GM21528 (cell line): Measurements from ENCODE around the gene HMGXB3.

ENCODE experiments used
- ATAC-seq: cut with Tn5 transposase; IDR thresholded peaks from one replicate; pipeline ENCODE4 v1.9.1; 2021; ENCODE audit warnings: mild to moderate bottlenecking, moderate library complexity; ENCODE audit not compliant: unreplicated experiment, low FRiP score

HMGXB3 gene

DNA sequence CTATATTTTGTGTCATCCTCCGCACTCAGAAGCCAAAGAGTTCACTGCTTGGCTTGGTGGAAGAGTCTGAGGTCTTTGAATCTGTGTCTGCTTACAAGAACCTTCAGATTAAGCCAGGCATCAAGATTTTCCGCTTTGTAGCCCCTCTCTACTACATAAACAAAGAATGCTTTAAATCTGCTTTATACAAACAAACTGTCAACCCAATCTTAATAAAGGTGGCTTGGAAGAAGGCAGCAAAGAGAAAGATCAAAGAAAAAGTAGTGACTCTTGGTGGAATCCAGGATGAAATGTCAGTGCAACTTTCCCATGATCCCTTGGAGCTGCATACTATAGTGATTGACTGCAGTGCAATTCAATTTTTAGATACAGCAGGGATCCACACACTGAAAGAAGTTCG lies 19.3 kb upstream of the HMGXB3 start:
- ATAC-seq = no peak

DNA sequence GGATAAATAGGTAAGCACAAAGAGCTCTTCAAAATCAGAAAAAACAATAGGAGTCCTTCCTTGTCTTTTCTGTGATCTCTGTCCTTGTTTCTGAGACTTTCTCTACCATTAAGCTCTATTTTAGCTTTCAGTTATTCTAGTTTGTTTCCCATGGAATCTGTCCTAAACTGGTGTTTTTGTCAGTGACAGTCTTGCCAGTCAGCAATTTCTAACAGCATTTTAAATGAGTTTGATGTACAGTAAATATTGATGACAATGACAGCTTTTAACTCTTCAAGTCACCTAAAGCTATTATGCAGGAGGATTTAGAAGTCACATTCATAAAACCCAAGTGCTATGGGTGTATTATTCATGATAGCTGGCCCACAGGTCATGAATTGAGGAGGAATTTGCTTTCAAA lies 18.0 kb upstream of the HMGXB3 start:
- no peak for ATAC-seq

DNA sequence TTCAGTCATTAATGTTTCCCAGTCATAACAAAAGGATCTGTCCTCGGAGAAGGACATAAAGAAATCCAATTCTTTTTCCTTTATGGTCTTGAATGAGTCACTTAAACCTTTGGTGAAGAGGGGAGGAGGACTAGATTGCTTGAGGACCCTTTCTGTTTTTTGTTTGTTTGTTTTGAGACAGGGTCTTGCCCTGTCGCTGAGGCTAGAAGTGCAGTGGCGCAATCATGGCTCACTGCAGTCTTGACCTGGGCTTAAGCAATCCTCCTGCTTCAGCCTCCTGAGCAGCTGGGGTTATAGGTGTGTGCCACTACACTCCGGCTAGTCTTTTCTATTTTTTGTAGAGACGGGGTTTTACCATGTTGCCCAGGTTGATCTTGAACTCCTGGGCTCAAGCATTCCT lies 12.4 kb upstream of the HMGXB3 start:
- ATAC-seq = no peak

DNA sequence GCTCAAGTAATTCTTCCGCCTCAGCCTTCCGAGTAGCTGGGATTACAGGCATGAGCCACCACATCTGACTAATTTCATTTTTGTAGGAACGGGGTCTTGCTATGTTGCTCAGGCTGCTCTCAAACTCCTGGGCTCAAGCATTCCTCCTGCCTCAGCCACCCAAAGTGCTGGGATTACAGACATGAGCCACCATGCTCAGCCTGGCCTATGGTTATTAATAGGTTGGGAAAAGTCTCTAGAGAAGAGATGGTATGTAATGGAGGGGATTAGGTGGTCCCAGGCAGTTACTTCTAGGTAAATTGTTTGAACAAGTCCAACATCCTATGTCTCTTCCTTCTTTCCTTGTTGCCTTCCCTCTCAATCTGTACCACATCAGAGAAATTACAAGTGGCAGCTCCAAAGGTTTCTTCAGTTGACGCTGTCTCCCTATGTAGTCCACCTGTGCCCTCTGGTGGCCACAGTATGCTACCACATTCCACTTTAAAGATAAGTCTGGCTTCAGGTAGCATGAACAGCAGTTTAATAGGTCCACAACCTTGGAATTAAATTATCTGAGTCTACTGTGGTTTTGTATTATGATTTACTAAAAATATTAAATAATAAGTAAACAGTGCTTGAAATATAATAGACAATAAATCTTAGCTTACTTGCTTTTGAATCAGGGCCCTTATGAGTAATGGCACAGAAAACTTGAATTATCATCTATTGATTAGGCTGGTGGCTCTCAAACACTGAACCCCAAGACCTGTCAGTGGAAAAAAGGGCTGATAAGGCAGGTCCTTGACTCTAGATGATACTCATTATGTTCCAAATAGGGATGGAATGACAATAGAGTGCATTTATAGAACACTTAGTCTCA lies 9.8 kb upstream of the HMGXB3 start:
- no peak for ATAC-seq

DNA sequence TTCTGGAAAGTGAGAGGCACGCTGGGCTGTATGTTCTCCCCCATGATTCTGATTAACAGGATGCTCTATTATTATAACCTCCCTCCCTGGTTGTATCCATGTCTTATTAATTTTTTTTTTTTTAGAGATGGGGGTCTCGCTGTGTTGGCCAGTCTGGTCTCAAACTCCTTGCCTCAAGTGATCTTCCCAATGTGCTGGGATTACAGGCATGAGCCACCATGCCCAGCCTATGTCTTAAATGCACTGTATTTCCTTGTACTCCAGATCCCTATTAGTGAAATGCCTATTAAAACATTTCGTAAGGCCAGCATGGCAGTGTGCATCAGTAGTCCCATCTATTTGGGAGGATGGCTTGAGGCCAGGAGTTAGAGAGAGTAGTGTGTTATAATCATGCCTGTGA lies 7.1 kb upstream of the HMGXB3 start:
- ATAC-seq = no peak

DNA sequence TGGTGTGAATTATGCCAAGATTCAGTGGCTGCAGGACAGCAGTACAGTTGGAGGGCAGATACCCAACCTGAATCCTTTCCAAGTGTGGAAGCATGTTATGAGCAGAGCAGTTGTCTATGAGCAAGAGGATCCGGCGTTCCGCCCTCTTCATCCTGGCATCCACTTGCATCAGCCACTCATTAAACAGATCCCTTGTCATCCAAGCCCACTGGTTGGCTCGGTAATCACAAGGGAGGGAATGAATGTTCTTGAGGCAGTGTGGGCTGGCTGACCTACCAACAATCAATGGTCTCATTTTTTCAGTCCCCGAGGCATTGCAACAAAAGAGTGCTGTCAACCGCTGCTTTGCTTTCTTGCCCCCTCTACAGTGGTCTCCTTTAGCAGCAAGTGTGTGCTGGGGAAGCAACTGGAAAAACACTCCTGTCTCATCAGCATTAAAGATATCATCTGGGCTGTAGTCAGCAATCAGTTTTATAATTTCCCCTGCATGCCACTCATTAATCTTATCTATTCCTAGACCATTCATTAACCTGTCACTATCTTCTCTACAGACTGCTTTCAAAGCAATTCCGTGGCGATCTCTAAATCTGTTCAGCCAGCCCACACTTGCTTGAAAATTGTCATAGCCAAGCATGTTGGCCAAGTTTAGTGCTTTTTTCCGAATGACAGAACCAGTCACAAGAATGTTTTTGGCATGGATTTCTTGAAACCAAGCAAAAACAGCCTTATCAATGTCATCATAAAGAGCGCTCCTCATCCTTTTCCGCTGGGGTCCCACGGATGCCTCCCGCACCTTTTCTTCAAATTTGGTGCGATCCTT lies 4.9 kb upstream of the HMGXB3 start:
- no peak for ATAC-seq

DNA sequence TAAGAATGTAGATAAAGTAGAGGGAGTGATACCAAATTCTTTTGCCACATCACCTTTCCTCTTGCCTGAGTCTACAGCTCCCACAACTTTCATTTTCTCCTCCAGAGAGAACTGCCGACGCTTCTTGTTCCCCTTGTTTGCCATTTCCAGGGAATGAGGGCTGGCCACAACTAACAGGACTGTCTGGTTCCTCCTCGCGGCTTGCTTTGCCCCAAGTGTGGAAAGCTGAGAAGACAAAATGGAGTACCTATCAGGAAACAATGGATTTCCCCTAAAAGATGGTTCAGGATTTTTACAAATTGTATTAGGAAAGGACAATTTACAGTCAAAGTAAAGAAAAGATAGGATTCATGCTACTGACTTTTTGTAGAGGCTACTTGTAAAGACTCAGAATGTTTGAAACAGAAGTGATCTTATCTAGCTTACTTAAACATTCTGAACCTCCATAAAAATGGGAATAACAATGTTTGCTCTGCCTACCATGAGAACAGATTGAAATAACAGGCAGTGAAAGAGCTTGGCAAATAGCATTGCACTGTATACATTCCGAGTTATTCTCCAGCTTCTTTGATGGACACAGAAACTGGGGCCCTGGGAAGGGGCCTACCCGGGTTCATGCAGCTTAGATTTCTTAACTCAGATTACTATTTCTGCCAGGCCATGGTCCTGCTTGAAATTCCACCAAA lies 4.2 kb upstream of the HMGXB3 start:
- ATAC-seq = no peak

DNA sequence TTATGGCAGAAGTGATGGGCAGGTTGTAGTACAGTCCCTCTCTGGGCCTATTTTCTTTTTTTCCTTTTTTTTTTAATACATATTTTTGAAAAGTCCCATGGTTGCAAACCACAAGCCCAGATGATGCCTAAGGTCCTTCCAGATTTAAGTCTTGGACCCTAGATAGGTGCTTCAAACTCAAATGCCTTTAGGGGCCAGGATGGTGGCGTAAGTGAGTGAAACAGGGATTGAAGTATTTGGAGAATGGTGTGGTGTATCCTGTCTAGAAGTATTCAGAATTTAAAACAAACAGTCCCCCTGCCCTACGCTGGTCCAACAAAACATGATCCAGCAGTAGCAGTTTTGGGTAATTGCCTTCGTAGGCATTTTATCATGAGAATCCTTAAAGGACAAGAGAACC lies 2.3 kb upstream of the HMGXB3 start:
- no peak for ATAC-seq

DNA sequence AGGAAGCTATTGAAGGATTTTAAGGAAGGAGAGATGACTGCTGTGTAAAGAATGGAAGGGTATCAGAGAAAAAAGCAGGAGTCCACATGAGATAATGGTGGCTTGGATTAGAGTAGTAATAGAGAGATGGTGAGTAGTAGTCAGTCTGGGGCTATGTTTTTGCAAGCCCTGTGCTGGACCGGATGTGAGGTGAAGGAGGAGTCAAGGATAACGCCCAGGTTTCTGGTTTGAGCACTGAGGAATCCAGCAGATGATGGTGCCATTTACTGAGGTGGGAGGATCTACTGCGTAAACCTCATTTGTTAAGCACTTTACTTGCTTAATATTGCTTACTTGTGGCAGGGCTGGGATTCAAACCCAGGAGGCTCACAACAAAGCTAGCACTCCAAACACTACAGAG lies 1.2 kb upstream of the HMGXB3 start:
- no peak for ATAC-seq

DNA sequence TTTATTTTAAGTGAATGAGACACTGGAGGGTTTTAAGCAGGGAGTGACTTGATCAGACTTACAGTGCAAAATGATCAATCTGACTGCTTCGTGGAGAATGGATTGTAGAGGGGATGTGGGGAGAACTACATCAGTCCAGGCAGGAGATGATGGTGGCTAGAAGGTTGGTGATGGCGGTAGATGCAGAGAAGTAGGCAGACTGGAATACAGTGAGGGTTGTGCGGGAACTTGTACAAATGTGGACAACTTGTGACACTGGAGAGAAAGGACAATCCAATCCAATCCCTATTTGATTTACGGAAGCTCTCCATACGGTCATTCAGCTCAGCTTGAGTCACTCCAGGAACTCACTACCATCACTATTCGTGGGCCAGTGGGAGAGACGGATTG lies 678 bp upstream of the HMGXB3 start:
- no peak for ATAC-seq

DNA sequence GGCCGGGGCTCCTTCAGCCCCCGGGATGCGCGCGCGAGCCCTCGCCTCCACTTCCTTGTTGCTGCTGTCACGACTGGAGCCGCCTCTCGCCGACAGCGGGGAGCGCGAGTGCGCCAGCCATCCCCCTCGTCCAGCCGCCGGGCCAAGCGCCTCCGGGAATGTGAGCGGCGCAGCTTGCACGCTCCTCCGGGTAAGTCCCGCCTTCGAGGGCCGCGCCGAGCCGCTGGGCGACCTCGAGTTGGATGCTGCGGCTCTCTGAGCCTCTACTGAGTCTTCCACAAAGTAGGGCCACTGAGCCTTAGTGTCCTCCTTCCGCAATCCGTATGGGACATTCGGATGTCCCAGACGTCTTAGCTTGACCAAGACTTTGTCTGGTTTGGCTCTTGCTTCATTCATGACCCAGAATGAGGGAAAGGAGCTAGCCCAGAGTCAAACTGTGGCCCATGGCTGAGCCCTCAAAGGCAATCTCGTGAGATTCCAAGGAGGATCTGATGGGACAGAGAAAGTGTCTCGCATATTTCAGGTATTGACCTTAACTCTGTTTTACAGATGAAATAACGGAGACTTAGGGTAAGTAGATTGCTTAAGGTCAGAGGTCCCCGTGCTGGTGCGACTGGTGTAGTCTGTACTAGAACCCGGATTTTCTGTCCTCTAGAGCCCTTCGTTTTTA lies 586 bp downstream of the HMGXB3 start:
- ATAC-seq = peak; percentile 23

DNA sequence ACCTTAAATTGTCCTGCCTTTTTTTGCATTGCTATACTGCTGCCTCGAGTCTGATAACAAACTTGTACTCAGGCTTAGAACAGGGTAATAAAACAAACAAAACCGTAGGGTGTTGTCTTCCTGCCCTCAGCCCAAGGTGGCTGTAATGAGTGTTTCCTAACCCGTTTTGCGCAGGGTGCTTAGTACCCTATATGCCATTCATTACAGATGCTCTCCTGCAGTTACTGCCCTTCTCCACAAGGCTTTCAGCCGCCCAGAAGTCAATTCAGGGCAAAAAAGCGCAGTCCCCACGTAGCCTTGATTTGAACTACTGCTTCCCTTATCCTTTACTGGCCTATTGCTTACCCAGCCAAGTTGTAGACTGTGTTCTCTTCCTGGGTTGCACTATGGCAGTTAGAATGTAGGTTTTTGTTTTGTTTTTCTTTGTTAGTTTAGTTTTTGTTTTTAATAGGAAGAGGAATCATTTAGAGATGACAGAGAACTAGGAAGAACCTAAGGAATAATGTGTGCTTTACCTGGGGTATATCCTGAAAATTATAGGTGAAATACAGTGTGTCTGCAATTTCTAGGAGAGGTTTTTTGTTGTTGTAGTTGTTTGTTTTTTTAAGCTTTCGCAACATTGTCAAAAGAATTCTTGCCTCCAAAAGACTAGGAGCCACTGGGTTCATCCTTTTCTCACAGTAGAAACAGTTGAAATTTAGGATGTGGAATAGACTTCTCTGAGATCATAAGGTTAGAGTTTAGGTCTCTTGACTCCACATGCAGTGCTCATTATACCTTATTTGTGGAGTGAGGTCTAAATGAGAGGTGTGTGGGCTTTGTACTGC lies 1.3 kb downstream of the HMGXB3 start:
- ATAC-seq = peak; percentile 52

DNA sequence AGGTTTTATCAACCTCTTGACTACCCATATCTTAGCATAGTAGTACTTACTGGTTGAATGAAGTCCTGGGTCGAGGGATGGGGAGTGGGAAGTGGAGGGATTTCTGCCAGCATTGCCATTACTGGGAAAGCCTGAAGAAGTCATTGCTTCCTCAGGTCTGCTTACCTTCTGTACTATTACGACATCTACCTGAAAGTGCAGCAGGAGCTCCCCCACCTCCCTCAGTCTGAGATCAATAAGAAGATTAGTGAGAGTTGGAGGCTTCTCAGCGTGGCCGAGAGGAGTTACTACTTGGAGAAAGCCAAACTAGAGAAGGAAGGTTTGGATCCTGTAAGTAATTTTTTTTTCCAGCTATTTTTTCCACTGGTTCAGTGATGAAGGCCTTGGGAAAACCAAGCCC lies 5.8 kb downstream of the HMGXB3 start:
- ATAC-seq = no peak

DNA sequence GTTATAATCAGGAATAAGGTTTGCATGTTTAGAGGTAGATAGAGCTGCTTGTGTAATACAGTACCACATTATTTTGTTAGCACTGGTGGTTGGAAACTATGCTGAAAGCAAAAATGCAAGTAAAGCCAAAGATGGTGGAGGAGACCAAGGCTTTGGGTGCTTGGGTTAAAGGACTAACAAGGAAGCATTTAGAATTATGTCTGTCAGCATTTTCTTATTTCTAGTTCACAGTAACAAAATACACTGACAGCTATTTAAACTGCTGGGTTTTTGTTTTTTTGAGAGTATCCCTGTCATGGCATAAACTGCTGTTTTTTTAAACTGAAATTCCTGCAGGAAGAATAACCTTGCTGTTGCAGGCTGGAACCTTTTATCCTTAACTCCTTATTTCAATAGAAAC lies 6.5 kb downstream of the HMGXB3 start:
- ATAC-seq = no peak

DNA sequence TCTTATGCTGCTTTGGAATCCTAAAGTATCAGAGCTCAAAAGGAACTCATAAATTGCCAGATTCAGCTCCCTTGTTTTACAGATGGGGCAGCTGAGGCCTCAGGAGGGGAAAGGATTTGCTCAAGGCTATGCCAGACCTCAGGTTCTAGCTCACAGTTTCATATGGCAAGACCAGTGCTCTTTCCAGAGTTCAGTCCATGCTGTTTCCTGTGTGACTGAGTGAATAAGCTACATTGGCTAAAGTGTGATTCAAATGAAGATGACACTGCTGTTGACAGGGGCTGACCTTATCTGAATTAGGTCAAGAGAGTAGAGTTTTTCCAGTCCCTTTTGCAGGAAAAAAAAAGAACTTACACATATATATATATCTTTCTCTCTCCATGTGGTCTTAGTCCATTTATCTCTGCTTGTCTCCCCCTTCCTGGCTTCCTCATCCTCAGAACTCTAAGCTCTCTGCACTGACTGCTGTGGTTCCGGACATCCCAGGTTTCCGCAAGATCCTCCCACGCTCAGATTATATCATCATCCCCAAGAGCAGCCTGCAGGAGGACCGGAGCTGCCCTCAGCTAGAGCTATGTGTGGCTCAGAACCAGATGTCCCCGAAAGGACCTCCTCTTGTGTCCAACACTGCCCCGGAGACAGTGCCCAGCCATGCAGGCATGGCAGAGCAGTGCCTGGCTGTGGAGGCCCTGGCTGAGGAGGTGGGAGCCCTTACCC lies 9.3 kb downstream of the HMGXB3 start:
- no peak for ATAC-seq

DNA sequence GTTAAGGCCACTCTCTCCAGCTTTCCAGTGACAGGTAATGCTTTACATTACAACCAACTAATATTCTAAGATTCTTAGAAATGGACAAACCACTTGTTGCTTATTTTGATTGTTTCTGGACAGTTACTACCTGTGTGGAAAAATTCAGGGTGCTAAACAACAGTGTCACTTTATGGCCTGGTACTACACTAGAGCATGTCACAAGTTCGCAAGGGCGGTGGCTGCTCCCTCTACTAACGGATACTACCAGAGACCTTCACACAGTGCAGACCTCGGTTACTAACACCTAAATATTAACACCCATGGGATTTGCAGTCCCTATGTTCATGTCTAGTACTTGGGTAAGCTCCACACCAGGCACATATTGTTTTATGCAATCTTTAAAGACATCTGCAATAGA lies 13.4 kb downstream of the HMGXB3 start:
- no peak for ATAC-seq

DNA sequence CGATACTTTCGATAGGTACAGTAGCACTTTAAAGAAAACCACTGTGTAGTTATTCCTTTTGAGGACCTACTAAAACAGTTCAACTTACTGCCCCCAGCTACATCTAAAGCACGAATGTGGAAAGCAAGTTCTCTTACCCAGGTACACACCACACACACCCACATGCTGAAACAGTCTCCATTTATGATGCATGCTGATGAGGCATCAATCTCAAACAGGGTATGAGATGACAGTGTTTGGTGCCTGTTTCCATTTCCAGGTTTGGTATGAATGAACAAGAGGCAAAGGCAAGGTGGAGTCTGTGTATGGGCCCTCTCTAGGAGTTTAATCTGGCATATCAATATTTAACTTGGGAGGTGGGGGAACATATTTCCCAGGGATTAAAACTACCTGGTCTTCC lies 13.9 kb downstream of the HMGXB3 start:
- ATAC-seq = no peak

DNA sequence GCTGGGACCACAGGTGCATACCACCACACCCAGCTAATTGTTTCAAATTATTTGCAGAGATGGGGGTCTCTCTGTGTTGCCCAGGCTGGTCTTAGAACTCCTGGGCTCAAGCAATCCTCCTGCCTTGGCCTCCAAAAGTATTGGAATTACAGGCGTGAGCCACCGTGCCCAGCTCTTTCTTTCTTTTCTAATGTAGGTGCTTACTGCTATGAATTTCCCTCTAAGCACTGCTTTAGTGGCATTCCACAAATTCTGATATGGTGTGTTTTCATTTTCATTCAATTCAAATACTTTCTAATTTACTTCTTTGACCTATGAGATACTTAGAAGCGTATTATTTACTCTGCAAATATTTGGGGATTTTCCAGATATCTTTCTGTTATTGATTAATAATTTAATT lies 14.9 kb downstream of the HMGXB3 start:
- ATAC-seq = no peak

DNA sequence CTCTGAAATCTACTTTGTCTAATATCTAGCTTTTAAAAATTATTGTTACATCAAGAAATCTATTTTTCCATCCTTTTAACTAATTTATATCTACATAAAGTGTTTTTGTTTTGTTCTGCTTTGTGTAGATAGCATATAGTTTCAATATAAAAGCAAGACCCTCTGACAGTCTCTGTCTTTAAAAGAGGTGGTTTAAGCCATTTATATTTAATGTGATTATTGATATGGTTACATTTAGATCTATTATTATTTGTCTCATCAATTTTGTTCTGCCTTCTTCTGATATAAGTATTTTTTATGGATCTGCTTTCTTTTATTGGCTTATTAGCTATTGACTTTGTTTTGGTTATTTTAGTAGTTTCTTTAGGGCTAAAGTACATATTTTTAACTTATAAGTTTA lies 16.0 kb downstream of the HMGXB3 start:
- no peak for ATAC-seq
